GM12801 (cell line): ENCODE data around the gene VAV3.

Source experiments
- CTCF ChIP-seq: IDR thresholded peaks from one replicate; pipeline ENCODE4 v1.5.1; 2011; ENCODE audit warnings: control low read depth; ENCODE audit not compliant: insufficient read length; ENCODE audit errors: extremely low read depth

Gene VAV3

DNA sequence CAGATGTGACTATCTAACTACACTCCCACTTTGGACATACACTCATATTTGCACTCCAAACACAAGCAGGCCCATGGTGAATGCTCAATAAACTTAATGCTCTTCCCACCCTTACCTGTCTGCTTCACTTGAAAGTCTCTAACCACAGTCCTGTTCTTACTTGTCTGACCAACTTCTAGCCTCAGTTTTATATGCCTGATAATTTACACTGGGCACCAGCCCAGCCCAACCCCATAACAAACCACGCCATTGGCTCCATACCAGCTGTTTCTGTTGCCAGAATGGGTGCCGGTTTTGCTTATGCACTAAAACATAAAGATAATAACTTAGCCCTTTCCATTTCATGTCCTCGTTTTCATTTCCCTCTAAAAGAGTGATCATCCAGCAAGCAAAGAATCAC is 428.7 kb downstream of the VAV3 start:
- no peak for TF ChIP-seq CTCF

GRCh38 chr1:107535091-107535490 is 429.9 kb downstream of the VAV3 start:
- TF ChIP-seq CTCF, result no peak

GRCh38 chr1:107534632-107535031 is 430.3 kb downstream of the VAV3 start:
- no peak for TF ChIP-seq CTCF

- no peak for TF ChIP-seq CTCF
Observed at GRCh38 chr1:107533436-107533835, 431.5 kb downstream of the VAV3 start.

GRCh38 chr1:107532318-107532717 is 432.7 kb downstream of the VAV3 start:
- TF ChIP-seq CTCF, result no peak

- no peak for TF ChIP-seq CTCF
Observed at GRCh38 chr1:107531065-107531908, 433.7 kb downstream of the VAV3 start.

GRCh38 chr1:107530543-107530942 is 434.4 kb downstream of the VAV3 start:
- no peak for TF ChIP-seq CTCF
